Measurements from ENCODE around the gene ANKRA2.
"Not testable (repeated sequence)": the region's sequence is repeated elsewhere in the genome, so short reads cannot be mapped to it uniquely, and the experiment has no call there.

The ANKRA2 gene

DNA sequence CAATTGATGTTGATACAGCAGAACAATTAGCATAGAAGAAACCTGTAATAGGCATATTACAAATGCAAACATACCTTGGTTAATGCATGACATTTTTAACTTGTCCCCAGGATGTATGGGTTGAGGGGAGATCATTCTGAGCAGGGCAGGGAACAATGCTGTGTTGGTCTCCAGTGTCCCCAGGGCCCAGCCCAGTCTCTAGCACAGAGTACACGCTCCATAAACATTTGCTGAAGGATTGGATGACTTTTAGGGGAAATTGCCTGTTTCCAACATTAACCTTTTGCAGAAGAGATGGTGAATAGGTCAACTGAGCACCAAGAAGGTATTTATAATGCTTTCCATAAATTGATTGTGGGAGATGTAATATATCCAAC lies 20.0 kb downstream of the ANKRA2 start:
- no peak for DNase-seq

DNA sequence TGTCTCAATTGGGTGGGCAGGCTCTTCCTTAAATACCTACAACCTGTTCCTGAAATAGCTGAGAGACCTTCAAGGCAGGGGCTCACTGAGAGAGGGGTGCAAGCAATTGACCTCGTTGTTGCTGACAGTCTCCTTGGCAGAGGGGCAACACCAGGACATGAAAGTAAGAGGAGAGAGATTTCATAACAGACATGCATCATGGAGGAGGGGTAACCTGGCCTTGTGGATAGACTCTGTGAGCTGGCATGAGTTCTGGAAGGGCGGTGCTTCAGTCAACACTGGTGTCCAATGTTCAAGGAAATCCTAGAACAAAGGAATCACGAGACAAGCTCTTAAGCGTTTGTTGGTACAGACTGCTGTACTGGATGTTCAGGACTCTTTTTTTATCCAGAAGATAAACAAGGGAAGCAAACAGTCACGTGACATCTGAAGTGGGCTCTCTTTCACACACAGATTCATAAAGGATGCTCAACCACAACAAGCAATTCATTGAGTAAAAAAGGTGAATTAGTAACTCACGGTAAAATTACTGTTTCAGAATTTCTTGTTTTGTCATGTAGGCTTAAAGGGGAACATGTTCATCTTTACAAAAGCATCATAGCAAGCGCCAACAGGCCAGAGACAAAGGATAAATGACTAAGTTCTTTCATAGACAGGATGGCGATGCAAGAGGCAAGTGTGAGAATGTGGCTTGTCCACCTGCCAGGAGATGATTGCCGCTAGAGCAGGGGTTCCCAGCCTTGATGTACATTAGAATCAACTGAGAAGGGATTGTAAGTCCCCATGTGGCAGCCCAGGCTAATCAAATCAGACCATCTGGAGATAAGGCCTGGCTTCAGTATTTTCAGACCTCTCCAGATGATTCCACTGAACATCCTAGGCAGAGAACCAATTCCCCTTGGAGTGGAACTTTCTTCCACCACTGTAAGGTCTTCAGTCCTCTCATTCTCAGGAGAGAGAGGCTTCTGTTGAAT lies 20.7 kb downstream of the ANKRA2 start:
- no peak for DNase-seq

DNA sequence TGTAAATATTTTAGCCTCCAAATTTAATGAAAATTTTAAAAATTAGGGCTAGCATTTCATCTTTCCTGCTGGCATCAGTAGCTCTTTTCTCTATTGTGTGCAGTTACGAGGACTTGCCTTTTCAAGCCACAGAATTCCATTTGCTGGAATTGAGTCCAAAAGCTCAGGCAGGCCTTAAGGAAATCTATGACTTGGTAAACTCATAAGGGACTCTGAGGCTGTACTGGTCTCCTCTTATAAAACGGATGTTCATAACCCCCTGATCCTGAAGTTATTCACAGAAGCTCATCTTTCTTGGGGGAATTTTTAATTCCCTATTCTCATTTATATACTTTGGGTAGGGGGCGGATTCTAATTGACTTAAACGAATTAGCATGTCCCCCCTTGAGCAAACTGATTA lies 23.4 kb downstream of the ANKRA2 start:
- DNase-seq = no peak

DNA sequence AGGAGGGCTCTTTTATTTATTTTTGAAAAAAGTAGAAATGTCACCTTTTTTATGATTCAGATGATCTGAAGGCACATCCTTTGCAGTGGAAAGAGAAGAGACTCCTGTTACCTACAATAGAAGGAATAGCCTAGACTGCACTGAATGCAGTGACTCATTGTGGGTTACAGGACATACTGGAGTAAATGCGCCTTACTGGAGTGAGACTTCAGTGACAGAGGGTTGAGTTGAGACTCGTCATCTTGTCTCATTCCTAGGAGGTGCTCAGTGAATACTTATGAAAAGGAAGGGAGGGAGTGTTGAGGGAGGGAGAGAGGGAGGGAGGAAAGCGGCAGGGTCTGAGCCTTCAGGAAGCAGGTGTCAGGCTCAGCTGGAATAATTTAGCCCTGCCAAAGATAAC lies 25.2 kb downstream of the ANKRA2 start:
- no peak for DNase-seq

DNA sequence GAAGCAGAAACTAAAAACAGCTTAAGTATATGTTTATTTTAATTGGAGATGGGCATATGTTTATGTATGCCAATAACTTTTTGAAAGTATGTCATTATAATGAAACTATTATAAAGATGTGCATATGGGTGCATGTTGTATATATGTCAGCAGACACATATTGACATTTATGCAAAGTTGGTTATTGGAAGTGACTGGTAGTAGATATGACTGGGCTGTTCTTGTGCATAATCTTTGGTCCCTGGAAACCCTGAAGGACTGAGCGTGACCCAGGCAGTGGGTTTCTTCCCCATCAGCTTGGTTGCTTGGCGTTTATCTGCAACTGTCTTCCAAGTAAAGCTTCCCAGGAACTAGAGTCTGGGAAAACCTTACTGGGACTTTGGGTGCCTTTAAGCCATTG lies 25.7 kb downstream of the ANKRA2 start:
- DNase-seq = no peak

DNA sequence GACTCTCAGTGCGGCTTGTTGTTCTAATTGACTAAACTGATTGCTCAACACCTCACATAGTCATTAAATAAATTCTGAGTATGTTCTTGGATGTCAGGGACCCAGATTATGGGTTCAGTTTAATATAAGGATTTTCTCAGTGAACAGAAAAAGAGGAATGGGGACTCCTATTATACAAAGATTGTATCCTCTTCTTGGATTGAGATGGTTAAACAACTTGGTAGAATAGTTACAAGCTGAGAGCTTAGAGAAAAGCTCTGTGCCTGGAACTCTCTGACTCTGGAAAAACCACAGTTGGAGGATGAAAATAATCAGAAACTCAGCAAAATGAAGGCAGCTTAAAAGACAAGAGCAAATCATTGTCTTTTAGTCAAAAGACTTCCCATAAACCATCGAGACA lies 30.5 kb downstream of the ANKRA2 start:
- DNase-seq = no peak

DNA sequence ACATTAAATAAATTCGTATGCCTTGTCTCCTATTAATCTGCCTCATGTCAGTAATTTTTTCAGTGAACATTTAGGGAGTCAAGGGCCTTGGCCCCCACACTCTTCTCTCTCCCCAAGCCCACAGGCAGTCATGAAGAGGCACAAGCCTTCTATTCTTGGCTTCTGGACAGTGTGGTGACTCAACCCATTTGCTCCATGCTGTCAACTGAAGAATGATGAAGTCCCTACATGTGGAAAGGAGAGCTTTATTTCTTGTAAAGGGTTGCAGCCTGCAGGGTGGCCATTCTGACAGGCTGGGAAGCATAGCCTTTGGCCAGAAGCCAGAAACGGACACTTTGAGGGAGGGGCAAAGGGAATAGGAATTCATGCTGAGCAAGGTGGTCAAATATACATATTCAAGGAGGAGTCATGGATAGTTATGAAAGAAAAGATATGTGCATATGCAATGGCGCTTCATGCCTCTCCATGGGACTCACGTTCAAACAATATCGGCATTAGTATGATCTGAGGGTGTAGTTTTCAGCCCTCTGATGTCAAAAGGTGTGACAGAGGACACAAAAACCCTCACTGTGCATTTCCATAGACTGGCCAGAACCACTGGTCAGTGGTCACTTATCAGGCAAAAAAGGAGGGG lies 31.3 kb downstream of the ANKRA2 start:
- DNase-seq = no peak

DNA sequence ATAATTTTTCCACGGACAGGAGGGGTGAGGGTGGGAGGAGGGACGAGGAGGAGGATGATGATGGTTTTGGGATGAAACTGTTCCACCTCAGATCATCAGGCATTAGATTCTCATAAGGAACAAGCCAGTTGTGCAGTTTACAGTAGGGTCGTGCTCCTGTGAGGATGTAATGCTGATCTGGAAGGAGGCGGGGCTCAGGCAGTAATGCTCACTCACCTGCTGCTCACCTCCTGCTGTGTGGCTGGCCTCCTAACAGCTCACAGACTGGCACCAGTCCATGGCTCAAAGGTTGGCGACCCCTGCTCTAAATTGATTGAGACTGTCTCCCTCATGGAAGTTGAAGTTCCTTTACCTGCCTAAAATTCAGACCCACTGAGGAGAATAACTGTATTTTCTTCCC lies 33.2 kb downstream of the ANKRA2 start:
- DNase-seq = no peak

DNA sequence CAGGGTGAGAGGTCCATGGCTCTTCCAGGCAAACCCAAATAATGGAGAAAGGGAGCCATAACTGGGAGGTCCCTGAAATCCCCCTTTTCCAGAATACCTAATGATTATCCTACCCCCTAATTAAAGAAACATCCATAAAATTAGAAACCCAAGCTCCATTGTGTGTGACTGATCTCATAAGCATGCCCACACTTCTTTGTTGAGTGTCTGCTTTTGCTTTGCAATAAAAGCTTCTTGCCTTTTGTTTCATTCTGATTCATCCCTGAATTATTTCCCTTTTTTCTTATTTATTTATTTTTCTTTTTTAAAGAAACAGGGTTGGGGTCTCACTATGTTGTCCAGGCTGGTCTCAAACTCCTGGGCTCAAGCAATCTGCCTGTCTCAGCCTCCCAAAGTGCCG lies 34.1 kb downstream of the ANKRA2 start:
- DNase-seq = no peak

DNA sequence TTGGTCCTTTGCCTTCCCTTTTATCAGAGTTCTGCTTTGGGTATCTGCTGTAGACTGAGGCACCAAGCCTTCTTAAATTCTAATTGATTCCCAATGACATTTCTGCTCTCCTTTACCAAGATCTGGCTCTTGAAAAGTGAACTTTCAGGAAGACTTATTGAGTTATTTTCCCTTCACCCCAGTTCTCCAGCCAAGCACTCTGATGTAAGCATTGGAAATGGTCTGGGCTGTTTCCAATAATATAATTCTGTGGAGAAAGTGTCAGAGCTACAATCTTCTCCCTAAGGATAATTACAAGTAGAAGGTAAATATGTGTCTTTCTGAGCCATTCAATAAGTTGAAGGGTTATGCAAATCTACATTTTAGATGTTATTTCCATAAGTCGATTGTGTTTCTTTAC lies 36.4 kb downstream of the ANKRA2 start:
- DNase-seq = no peak

DNA sequence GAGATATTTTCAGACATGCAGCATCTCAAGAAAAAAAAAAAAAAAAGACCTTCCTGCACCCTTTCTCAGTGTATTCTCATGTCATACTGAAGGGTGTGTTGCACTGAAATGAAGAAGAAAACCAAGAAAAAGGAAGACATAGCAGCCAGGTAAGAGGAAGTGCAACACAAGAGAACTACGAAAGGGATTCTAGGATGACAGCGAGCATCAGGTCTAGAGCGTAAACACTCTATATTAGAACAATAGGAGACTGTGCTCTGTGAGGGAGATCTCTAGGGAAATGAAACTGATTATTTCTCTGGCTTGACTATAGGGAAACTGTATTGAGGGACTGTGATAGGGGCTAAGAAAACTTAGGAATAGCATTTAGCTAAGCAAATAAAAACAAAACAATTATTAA lies 37.2 kb downstream of the ANKRA2 start:
- DNase-seq = no peak

DNA sequence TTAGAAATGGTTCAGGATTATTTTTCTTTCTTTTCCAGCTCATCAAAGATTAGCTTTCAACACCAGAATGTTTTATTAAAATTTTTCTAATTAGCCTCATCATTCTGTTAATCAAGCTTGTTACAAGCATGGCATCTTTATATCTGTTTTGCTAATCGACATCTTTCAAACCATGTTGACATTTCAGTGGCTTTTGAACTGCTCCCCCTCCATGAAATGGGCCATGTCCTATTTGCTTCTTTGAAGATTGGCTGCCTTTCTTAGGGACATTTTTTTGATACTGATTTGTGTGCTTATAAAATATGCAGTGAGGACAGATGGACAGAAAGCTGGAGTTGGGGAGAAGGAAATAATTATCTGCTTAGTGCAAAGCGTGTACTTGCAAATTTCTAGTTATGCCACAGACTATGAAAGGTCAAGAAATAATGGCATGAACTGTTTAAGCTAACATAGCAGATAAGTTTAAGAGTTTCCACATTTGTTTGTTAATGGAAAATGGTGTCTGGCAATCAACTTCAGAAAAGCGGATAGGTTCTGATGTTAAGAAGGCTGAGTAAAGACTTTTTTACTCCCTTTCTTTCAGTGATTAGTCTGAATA lies 39.7 kb downstream of the ANKRA2 start:
- no peak for DNase-seq

DNA sequence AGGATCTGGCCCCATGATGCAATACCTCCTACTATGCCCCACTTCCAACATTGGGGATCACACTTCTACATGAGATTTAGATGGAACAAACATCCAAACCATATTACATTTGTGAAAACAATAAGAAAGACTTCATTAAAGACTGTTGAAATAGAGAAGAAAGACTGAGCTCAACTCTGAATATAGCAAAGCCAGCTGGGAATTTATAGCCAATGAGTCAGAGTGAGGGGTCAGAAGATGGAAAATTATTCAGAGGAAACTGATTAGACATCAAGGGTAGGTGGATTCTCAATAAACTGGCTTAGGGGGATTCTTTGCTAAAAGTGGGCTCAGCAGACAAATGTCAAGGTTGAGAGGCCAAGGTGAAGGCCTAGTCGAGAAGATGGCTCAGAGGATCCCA lies 41.6 kb downstream of the ANKRA2 start:
- no peak for DNase-seq

DNA sequence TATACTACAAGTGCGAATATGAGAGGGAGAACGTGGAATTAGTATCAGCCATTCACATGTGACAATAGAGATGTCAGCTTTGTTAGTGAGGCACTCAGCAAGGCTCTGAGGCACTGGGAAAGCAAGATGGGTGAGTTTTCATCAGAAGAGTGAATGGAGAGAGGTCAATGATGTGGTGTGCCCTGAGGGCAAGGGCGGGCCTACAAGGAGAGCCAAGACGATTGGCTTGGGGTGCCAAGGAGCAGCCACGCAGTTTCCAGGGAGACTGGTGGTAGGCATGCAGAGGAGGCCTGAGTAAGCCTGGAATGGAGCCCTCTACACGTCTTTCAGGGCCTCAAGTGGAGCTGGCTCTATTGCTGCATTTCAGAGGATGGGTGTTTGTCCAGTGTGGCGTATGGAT lies 42.5 kb downstream of the ANKRA2 start:
- DNase-seq = no peak

DNA sequence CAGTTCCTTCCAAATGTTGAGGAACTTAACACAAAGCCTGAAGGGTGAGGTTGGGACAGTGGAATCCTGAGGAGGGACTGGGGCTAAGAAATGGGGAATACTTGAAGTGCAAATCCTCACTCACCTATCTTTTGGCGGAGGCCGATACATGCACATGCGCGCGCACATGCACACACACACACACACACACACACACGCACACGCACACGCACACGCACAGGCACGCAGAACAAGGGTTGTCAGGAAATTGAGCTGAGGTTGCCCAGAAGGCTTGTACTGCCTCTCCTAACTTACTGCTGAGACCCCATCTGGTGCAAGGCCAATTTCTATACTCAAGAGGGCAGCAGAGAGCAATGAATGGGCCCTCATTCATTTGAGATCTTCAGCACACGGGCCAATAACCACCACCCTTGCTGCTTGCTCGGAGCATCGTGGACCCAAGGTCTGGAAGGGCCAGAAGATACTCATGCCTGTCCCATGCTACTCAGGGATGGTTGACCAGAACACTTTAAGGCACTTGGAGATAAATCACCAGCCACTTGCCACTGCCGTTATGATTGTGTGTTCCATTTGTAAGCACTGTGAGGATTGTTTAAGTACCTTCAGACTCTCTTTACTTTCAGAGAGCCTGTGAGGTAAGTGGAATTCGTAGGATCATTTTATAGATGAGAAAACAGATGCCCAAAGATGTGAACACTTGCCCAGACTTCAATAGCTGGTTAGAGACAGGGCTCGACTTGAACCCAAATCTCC lies 45.7 kb downstream of the ANKRA2 start:
- DNase-seq = peak; percentile 38 to 57

DNA sequence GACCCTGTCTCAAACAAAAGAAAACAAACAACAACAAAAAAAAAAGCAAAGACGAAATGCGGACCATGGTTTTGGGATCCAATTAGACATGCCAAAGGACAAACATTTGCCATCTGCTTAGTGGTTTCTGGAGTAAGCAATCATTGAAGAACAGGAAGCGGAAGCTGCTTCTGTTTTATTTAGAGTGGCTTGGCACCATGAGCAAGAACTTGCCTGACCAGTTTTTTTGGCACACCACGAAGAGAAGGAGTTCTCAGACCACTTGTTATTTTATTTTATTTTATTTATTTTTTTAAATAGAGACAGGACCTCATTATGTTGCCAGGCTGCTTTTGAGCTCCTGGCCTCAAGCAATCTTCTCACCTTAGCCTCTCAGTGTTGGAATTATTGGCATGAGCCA lies 50.2 kb downstream of the ANKRA2 start:
- DNase-seq = no peak

DNA sequence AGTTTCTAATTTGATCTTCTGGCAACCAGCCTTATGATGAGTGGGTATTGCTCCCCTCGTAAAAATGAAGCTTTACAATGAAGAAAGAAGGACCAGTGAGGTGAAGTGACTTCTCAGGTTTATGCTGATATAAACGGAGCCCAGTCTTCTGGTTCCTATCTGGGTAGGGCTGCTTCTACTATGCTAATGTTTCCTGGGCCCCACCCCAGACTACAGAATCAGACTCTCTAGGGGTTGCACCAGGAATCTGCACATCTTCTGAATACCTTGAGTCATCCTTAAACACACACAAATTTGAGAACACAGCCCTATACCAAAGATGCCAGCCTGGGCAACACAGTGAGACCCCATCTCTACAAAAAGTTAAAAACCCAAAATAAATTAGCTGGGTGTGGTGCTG lies 51.0 kb downstream of the ANKRA2 start:
- no peak for DNase-seq

DNA sequence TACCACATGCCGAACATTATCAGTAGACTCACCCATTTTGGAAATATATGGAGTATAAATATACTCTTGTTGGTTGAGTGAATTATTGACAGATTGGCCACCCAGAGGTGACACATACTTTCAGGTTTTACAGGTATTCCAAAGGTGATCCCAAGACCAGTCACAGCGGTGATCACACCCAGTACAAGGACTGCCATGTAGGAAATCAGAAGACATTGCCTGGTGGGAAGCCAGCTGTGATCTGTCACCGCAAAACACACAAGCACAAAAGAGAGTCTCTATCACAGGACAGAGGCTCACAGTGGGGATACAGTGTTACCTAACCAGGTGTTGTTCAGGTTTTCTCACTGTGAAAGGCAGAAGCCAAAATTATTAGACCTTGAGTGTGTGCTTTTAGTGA lies 51.4 kb downstream of the ANKRA2 start:
- DNase-seq = no peak

DNA sequence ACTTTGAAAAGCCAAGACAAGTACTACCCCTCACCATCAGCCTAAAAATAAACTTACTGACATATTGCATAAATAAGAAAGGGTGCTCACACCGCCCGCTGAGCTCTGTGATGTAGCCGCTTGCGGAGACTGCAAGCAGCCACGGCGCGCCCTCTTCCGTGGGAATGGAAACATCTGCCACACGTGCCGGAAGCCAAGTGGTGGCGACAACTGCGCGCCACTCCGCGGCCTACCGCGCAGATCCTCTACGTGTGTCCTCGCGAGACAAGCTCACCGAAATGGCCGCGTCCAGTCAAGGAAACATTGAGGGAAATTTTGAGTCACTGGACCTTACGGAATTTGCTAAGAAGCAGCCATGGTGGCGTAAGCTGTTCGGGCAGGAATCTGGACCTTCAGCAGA lies 56.9 kb downstream of the ANKRA2 start:
- DNase-seq = not testable (repeated sequence)

DNA sequence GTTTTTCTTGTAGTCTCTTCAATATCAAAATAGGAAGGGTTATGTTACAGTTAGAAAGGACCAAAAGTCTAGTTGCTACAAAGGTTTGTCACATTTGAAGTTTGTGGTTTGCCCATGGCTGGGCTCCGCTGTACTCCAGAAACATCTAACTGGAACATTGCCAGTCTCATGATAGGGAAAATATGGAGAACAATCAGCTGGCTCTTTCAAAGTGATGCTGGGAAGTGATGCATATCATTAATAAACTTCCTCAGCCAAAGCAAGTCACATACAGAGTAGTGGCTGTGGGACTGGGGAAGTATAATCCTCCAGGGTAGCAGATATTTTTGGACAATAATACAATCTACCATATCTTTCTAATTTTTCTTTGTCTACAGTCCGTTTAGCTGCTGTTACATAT lies 58.4 kb downstream of the ANKRA2 start:
- no peak for DNase-seq

DNA sequence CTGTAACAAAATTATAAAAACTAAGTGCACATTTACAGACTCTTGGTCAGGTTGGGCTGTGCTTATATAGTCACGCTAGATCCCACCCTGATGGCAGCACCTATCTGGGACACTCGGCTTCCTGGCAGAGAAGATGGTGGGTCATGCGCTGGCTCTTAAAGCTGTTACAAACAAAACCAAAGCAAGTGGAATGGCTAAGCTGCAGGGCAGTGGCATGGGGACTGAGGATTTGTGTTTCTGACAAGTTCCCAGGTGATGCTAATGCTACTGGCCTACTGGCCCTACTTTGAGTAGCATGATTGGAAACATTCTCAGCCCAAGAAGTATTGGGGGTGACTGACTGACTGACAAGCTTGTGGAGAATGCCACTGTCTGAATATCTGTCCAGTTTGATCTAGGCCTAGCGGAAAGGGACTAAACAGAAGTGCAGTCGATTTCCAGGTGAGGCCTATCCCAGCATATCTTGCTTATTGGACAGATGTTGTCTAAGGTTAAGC lies 58.9 kb downstream of the ANKRA2 start:
- DNase-seq = no peak

Data from stimulated activated CD4-positive, alpha-beta T cell treated with anti-CD3 and anti-CD28 coated beads, Interleukin-4, amount 100 ng/mL, for 4 hours (primary cell).